Neural progenitor cell (in vitro differentiated cells): Measurements from ENCODE around the gene LBR.

Source experiments
- EZH2 ChIP-seq: fragments of 200-600 bp; sonication (generic); IDR thresholded peaks from 2 replicates; pipeline ENCODE4 v1.6.1; 2017; ENCODE audit warnings: antibody characterized with exemption, mild to moderate bottlenecking, moderate library complexity
- EZH2phosphoT487 ChIP-seq: fragments of 200-600 bp; sonication (generic); IDR thresholded peaks from 2 replicates; pipeline ENCODE4 v1.6.1; 2017; ENCODE audit warnings: antibody characterized with exemption
- TF ChIP-seq, protein P1 (sequence below): fragments of 200-600 bp; sonication (generic); IDR thresholded peaks from 2 replicates; pipeline ENCODE4 v1.5.1; 2017; ENCODE audit warnings: antibody characterized with exemption, mild to moderate bottlenecking

DNA sequence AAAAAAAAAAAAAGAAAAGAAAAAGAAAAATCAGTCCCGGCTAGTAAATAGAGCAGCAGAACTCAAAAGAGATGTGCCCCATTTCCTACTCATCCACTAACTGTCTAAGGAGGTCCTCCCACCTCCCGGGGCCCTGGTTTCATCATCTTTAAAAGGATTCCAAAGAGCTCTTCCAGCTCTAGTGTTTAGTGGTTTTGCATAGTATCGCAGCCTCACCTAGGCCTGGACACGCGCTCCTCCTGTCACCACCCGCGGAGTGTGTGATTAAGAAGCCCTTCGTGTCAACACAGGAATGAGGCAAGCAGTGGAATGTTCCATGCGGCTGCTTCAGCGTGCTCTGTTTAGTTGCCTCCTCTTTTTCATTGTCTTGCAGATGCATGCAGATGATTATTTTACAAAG, 49.0 kb downstream of the LBR start:
- TF ChIP-seq, protein P1, sequence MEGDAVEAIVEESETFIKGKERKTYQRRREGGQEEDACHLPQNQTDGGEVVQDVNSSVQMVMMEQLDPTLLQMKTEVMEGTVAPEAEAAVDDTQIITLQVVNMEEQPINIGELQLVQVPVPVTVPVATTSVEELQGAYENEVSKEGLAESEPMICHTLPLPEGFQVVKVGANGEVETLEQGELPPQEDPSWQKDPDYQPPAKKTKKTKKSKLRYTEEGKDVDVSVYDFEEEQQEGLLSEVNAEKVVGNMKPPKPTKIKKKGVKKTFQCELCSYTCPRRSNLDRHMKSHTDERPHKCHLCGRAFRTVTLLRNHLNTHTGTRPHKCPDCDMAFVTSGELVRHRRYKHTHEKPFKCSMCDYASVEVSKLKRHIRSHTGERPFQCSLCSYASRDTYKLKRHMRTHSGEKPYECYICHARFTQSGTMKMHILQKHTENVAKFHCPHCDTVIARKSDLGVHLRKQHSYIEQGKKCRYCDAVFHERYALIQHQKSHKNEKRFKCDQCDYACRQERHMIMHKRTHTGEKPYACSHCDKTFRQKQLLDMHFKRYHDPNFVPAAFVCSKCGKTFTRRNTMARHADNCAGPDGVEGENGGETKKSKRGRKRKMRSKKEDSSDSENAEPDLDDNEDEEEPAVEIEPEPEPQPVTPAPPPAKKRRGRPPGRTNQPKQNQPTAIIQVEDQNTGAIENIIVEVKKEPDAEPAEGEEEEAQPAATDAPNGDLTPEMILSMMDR = no peak
- no peak for TF ChIP-seq EZH2
- TF ChIP-seq EZH2phosphoT487 = no peak
